Measurements from ENCODE around the gene C16orf82.

C16orf82 gene

GRCh38 chr16:27112093-27112811 is 45.5 kb downstream of the C16orf82 start:
- Histone ChIP-seq H4K20me1 (no peaks in the 10 kb centered on the region), H3K36me3 (no peaks in the 10 kb centered on the region), H3K27me3 (no peaks in the 10 kb centered on the region), H3K4me1 (peaks cover 9 to 54% (median 48%) of the 10 kb centered on the region in 10 experiments), H3K4me2 (peak overlapping the region in 8 of 11 experiments; percentile 19 to 95 (median 78); a peak in 14 of 22 replicates), H3K27ac (0 out of 22 replicates have a peak overlapping the region, but pooled peaks of 2 of the 11 experiments have one; percentile 61 to 63), H3K9ac (no peak overlapping the region), H3K9me3 (replicated peaks in 1 of 11) (peaks cover 0 to 14% (median 6%) of the 10 kb centered on the region in 11 experiments; a peak in 8 of 22 replicates), H3K4me3 (no peak overlapping the region)
- TF ChIP-seq Cebpa-rat (IDR thresholded peaks at IDR 0.05) = no peak

DNA sequence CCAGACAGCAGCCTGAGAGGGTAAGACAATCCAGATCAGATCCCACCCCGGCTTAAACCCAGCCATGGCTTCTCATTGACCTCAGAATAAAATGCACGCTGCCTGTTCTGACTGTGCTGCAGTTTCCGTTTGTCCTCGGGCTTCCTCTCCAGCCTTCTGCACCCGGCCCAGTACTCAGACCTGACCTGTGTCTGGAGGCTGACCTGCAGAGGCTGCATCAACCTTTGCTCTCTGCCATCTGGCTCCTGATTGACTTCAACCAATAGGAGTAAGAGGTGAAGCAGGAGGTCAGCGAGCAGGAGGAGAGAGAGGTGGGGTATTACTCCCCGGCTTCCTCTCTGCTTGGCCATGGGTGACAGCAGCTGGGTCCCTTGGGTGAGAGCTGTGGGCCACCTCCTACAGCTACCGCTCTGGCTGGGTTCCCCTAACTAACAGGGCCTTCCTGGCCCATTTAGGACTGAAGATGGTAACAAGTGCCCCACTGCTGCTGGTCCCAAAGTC is 46.7 kb downstream of the C16orf82 start:
- H3K9me3 ChIP-seq (replicated peaks in 1 of 11) = peaks cover 0 to 18% (median 6%) of the 10 kb centered on the region in 11 experiments; a peak in 8 of 22 replicates
- peaks cover 14 to 64% (median 58%) of the 10 kb centered on the region in 10 experiments for H3K4me1 ChIP-seq
- no peaks in the 10 kb centered on the region for H4K20me1 ChIP-seq
- peak overlapping the region; percentile 33 to 82 (median 68) for H3K4me2 ChIP-seq
- H3K27ac ChIP-seq = peak overlapping the region in 7 of 11 experiments; percentile 9 to 63 (median 48); a peak in 10 of 22 replicates
- H3K36me3 ChIP-seq = no peaks in the 10 kb centered on the region
- TF ChIP-seq Cebpa-rat (IDR thresholded peaks at IDR 0.05) = no peak
- H3K4me3 ChIP-seq = no peak overlapping the region
- H3K9ac ChIP-seq = peak overlapping the region in 7 of 11 experiments; percentile 10 to 62 (median 24); a peak in 11 of 22 replicates
- no peaks in the 10 kb centered on the region for H3K27me3 ChIP-seq

DNA sequence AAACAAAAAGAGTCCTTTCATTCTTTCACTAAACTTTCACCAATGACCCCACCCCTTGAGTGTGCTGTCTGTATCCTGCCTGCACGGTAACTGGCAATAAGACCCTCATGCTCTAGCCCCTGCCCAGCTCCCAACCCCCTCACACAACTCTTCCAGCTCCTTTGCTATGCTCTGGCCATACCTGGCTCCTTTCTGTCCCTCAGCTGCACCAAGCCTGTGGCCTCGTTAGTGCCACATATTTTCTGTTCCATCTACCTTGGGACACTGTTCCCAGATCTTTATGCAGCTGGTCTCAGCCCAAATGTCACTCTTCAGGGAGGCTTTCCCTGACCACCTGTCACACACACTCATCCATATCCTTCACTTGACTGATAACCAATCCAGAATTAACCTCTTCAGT is 47.3 kb downstream of the C16orf82 start:
- Histone ChIP-seq H4K20me1 (no peaks in the 10 kb centered on the region), H3K27me3 (no peaks in the 10 kb centered on the region), H3K9me3 (replicated peaks in 1 of 11) (peaks cover 0 to 18% (median 6%) of the 10 kb centered on the region in 11 experiments; a peak in 8 of 22 replicates), H3K27ac (peak overlapping the region in 7 of 11 experiments; percentile 9 to 63 (median 48); a peak in 10 of 22 replicates), H3K4me3 (no peak overlapping the region), H3K36me3 (no peaks in the 10 kb centered on the region), H3K4me2 (peak overlapping the region in 9 of 11 experiments; percentile 53 to 82 (median 68); a peak in 16 of 22 replicates), H3K9ac (peak overlapping the region in 2 of 11 experiments; percentile 11 to 21; a peak in 4 of 22 replicates), H3K4me1 (peaks cover 20 to 70% (median 64%) of the 10 kb centered on the region in 10 experiments)
- TF ChIP-seq Cebpa-rat (IDR thresholded peaks at IDR 0.05) = no peak

GRCh38 chr16:27118526-27118925 is 51.8 kb downstream of the C16orf82 start:
- Histone ChIP-seq H3K36me3 (no peaks in the 10 kb centered on the region), H3K4me2 (peak overlapping the region; percentile 38 to 75 (median 66); a peak in 21 of 22 replicates), H4K20me1 (no peaks in the 10 kb centered on the region), H3K27ac (peak overlapping the region in 8 of 11 experiments; percentile 35 to 76 (median 68); a peak in 14 of 22 replicates), H3K4me3 (no peak overlapping the region), H3K9me3 (replicated peaks in 1 of 11) (peaks cover 23 to 58% (median 37%) of the 10 kb centered on the region in 11 experiments), H3K4me1 (peaks cover 12 to 40% (median 34%) of the 10 kb centered on the region in 10 experiments), H3K9ac (peak overlapping the region in 2 of 11 experiments; percentile 13 to 23; a peak in 3 of 22 replicates), H3K27me3 (no peaks in the 10 kb centered on the region)
- TF ChIP-seq Cebpa-rat (IDR thresholded peaks at IDR 0.05) = no peak
